Esophagus mucosa (tissue), 1 donor: ENCODE measurements around the gene STAG3. TPM values are rescaled to one million over a fixed set of nuclear protein-coding genes. Genes with fewer than 3 reads are reported as not detected.
"Not testable (repeated sequence)": the region's sequence is repeated elsewhere in the genome, so short reads cannot be mapped to it uniquely, and the experiment has no call there.

Source experiments
- ATAC-seq: fragments of 200-7000 bp; cut with Tn5 transposase; one replicate; pipeline ENCODE4 v1.9.1; 2020
- total RNA-seq: library from RNA; stranded (reverse); gene quantifications from one replicate; pipeline ENCODE4 v1.2.4, GENCODE V29; 2023
- donor health status: DM: yes; HTN: yes; CAD: no.

STAG3 gene
- total RNA-seq, 1 donor from 2014 or later, result 0.48 TPM

GRCh38 chr7:100212631-100213286, 35.0 kb downstream of the STAG3 start:
- no peak for ATAC-seq

GRCh38 chr7:100213672-100214071, 36.0 kb downstream of the STAG3 start:
- ATAC-seq, result no peak

- ATAC-seq, result peak; percentile 63
Observed at GRCh38 chr7:100214356-100214755, 36.6 kb downstream of the STAG3 start.

GRCh38 chr7:100215895-100216294, 38.2 kb downstream of the STAG3 start:
- no peak for ATAC-seq

- not testable (repeated sequence) for ATAC-seq
Observed at GRCh38 chr7:100217934-100218333, 40.2 kb downstream of the STAG3 start.

GRCh38 chr7:100219271-100219737, 41.6 kb downstream of the STAG3 start:
- ATAC-seq, result no peak

GRCh38 chr7:100219801-100220585, 42.3 kb downstream of the STAG3 start, which contains the start of gene PVRIG:
Gene PVRIG (plus strand): TSS chr7:100219949. CDS start chr7:100219971, 22 bp downstream.
- not testable (repeated sequence) for ATAC-seq

- ATAC-seq, result peak; percentile 3
Observed at GRCh38 chr7:100220586-100221230, 43.0 kb downstream of the STAG3 start.

GRCh38 chr7:100221231-100221718, 43.6 kb downstream of the STAG3 start:
- ATAC-seq, result peak; percentile 36

- ATAC-seq, result no peak
Observed at GRCh38 chr7:100221767-100222444, 44.2 kb downstream of the STAG3 start.

- no peak for ATAC-seq
Observed at GRCh38 chr7:100222445-100223132, 44.9 kb downstream of the STAG3 start.

- ATAC-seq, result not testable (repeated sequence)
Observed at GRCh38 chr7:100223376-100223927, 45.7 kb downstream of the STAG3 start.

GRCh38 chr7:100224891-100225290, 47.2 kb downstream of the STAG3 start:
- ATAC-seq, result not testable (repeated sequence)

GRCh38 chr7:100234660-100235317, 57.1 kb downstream of the STAG3 start:
- not testable (repeated sequence) for ATAC-seq

- ATAC-seq, result peak; percentile 31
Observed at GRCh38 chr7:100239975-100240374, 62.3 kb downstream of the STAG3 start.

- peak; percentile 30 for ATAC-seq
Observed at GRCh38 chr7:100243385-100243784, 65.7 kb downstream of the STAG3 start.

GRCh38 chr7:100244988-100245605, 67.4 kb downstream of the STAG3 start:
- ATAC-seq, result not testable (repeated sequence)

- ATAC-seq, result not testable (repeated sequence)
Observed at GRCh38 chr7:100246121-100246864, 68.6 kb downstream of the STAG3 start.

- not testable (repeated sequence) for ATAC-seq
Observed at GRCh38 chr7:100246865-100247137, 69.1 kb downstream of the STAG3 start.
